ENCODE data around the gene SETBP1. TPM values are rescaled to one million over a fixed set of nuclear protein-coding genes. Genes with fewer than 3 reads are reported as not detected.

SETBP1 gene
- total RNA-seq, 1 experiment from 2014 or later: 0.23 TPM

DNA sequence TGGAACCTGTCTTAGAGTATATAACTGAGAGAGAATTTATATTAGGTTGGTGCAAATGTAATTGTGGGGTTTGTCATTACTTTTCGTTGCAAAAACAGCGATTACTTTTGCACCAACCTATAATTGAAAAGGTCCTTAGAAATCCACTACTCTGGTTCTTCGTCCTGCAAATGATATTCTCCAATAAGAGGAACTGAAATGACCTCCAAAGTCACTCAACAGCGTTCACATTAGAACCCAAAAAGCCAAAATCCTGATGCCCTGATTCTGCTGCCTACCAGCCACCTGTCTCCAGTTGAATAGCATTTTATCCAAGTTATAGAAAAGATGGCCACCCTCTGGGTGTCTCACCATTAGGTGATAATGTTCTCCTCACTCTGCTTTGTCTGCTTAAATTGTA is 230.6 kb downstream of the SETBP1 start:
- TF ChIP-seq, protein P1, sequence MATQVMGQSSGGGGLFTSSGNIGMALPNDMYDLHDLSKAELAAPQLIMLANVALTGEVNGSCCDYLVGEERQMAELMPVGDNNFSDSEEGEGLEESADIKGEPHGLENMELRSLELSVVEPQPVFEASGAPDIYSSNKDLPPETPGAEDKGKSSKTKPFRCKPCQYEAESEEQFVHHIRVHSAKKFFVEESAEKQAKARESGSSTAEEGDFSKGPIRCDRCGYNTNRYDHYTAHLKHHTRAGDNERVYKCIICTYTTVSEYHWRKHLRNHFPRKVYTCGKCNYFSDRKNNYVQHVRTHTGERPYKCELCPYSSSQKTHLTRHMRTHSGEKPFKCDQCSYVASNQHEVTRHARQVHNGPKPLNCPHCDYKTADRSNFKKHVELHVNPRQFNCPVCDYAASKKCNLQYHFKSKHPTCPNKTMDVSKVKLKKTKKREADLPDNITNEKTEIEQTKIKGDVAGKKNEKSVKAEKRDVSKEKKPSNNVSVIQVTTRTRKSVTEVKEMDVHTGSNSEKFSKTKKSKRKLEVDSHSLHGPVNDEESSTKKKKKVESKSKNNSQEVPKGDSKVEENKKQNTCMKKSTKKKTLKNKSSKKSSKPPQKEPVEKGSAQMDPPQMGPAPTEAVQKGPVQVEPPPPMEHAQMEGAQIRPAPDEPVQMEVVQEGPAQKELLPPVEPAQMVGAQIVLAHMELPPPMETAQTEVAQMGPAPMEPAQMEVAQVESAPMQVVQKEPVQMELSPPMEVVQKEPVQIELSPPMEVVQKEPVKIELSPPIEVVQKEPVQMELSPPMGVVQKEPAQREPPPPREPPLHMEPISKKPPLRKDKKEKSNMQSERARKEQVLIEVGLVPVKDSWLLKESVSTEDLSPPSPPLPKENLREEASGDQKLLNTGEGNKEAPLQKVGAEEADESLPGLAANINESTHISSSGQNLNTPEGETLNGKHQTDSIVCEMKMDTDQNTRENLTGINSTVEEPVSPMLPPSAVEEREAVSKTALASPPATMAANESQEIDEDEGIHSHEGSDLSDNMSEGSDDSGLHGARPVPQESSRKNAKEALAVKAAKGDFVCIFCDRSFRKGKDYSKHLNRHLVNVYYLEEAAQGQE (IDR thresholded peaks at IDR 0.05; ENCODE audit: insufficient read depth in 1 of 2, low read depth in 2 of 2, low read length in 1 of 2): no peak
- no peak for TF ChIP-seq POLR2AphosphoS5 (IDR thresholded peaks at IDR 0.05; ENCODE audit: low read depth, low read length)
- TF ChIP-seq TCF7L2 (IDR thresholded peaks at IDR 0.05; ENCODE audit: low read depth, low read length): no peak
- TF ChIP-seq, protein P2, sequence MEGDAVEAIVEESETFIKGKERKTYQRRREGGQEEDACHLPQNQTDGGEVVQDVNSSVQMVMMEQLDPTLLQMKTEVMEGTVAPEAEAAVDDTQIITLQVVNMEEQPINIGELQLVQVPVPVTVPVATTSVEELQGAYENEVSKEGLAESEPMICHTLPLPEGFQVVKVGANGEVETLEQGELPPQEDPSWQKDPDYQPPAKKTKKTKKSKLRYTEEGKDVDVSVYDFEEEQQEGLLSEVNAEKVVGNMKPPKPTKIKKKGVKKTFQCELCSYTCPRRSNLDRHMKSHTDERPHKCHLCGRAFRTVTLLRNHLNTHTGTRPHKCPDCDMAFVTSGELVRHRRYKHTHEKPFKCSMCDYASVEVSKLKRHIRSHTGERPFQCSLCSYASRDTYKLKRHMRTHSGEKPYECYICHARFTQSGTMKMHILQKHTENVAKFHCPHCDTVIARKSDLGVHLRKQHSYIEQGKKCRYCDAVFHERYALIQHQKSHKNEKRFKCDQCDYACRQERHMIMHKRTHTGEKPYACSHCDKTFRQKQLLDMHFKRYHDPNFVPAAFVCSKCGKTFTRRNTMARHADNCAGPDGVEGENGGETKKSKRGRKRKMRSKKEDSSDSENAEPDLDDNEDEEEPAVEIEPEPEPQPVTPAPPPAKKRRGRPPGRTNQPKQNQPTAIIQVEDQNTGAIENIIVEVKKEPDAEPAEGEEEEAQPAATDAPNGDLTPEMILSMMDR (IDR thresholded peaks at IDR 0.05): no peak
- TF ChIP-seq SIN3A (IDR thresholded peaks at IDR 0.05; ENCODE audit: borderline replicate concordance, insufficient read depth, low read depth, low read length): no peak
- ChIA-PET CTCF (no interaction called here), POLR2A (no interaction called here)
- in situ Hi-C loops (cut with HindIII; ENCODE audit: low pct_unique_long_range_greater_than_20kb, low sequenced_read_pairs): no loop called here
- H3K27me3 ChIP-seq (ENCODE audit: control insufficient read depth, insufficient read depth, low read length): no peaks in the 10 kb centered on the region
- no peaks in the 10 kb centered on the region for H3K36me3 ChIP-seq (ENCODE audit: control insufficient read depth, insufficient read depth, low read length)
- H3K9me3 ChIP-seq (ENCODE audit: control insufficient read depth, insufficient read depth, low read depth, low read length): no peaks in the 10 kb centered on the region
- intact Hi-C loops (cut with micrococcal nuclease; ENCODE audit: unreplicated experiment): no loop called here
- no TSS peak for BruUV-seq (replicated peaks)
- H3K27ac ChIP-seq (ENCODE audit: low read length): no peak overlapping the region
- DNase-seq (ENCODE audit: low read depth, low spot score) (no peak), ATAC-seq (no peak)
- no peak overlapping the region for H3K4me3 ChIP-seq (ENCODE audit: low read depth in 2 of 2, low read length in 2 of 2)
- no peaks in the 10 kb centered on the region for H3K4me1 ChIP-seq (ENCODE audit: control insufficient read depth, insufficient read depth, low read length)

DNA sequence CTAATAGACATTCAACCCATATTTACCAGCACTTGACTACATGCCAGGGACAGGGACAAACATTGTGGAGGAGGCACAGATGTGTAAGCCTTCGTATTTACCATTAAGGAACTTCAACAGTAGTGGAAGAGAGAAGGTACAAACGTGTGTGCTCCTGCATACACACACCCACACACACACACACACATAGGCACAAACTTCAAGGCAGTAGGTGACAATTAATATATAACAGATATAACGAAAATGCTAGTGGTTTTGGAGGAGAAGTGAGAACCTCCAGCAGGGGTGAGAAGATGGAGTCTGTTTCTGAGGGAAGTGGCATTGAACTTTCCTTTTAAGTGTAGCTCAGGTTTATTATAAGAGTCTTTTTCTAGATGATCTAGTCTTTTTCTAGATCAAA is 231.1 kb downstream of the SETBP1 start:
- Histone ChIP-seq H3K4me1 (ENCODE audit: control insufficient read depth, insufficient read depth, low read length) (no peaks in the 10 kb centered on the region), H3K4me3 (ENCODE audit: low read depth in 2 of 2, low read length in 2 of 2) (no peak overlapping the region), H3K36me3 (ENCODE audit: control insufficient read depth, insufficient read depth, low read length) (no peaks in the 10 kb centered on the region), H3K9me3 (ENCODE audit: control insufficient read depth, insufficient read depth, low read depth, low read length) (no peaks in the 10 kb centered on the region), H3K27me3 (ENCODE audit: control insufficient read depth, insufficient read depth, low read length) (no peaks in the 10 kb centered on the region), H3K27ac (ENCODE audit: low read length) (no peak overlapping the region)
- in situ Hi-C loops (cut with HindIII; ENCODE audit: low pct_unique_long_range_greater_than_20kb, low sequenced_read_pairs) (no loop called here), intact Hi-C loops (cut with micrococcal nuclease; ENCODE audit: unreplicated experiment) (no loop called here)
- ATAC-seq (no peak), DNase-seq (ENCODE audit: low read depth, low spot score) (no peak)
- no peak for TF ChIP-seq POLR2AphosphoS5 (IDR thresholded peaks at IDR 0.05; ENCODE audit: low read depth, low read length)
- TF ChIP-seq TCF7L2 (IDR thresholded peaks at IDR 0.05; ENCODE audit: low read depth, low read length): no peak
- no peak for TF ChIP-seq SIN3A (IDR thresholded peaks at IDR 0.05; ENCODE audit: borderline replicate concordance, insufficient read depth, low read depth, low read length)
- TF ChIP-seq, protein P1 (IDR thresholded peaks at IDR 0.05; ENCODE audit: insufficient read depth in 1 of 2, low read depth in 2 of 2, low read length in 1 of 2): no peak
- TF ChIP-seq, protein P2 (IDR thresholded peaks at IDR 0.05): no peak
- ChIA-PET POLR2A (no interaction called here), CTCF (no interaction called here)
- no TSS peak for BruUV-seq (replicated peaks)
